Right ventricle myocardium inferior (tissue), 1 donor: Measurements from ENCODE around the gene BICRA. TPM values are rescaled to one million over a fixed set of nuclear protein-coding genes. Genes with fewer than 3 reads are reported as not detected.
"Not testable (repeated sequence)": the region's sequence is repeated elsewhere in the genome, so short reads cannot be mapped to it uniquely, and the experiment has no call there.

ENCODE experiments used
- ATAC-seq: fragments of 200-7000 bp; cut with Tn5 transposase; one replicate; pipeline ENCODE4 v1.9.1; 2020; ENCODE audit warnings: mild to moderate bottlenecking, moderate library complexity
- DNase-seq: peaks from one replicate; pipeline ENCODE4 v3.0.0; 2021; ENCODE audit errors: missing footprints
- intact Hi-C: fragments of 100-400 bp; cut with DNase I; formaldehyde crosslinking; loops from one replicate; pipeline ENCODE4 v1.11.0; 2022
- total RNA-seq: library from RNA; stranded (reverse); fragmentation: NEBNext Ultra II Directional; extraction: Animal tissue kit (Norgen Biotek cat#: 25700); gene quantifications from one replicate; pipeline ENCODE4 v1.2.1, GENCODE V29; 2021
- donor health status: DM: no; HTN: yes; CAD: no; lungs with severe emphysema.

Gene BICRA
- total RNA-seq, 1 donor from 2014 or later: 8.8 TPM

DNA sequence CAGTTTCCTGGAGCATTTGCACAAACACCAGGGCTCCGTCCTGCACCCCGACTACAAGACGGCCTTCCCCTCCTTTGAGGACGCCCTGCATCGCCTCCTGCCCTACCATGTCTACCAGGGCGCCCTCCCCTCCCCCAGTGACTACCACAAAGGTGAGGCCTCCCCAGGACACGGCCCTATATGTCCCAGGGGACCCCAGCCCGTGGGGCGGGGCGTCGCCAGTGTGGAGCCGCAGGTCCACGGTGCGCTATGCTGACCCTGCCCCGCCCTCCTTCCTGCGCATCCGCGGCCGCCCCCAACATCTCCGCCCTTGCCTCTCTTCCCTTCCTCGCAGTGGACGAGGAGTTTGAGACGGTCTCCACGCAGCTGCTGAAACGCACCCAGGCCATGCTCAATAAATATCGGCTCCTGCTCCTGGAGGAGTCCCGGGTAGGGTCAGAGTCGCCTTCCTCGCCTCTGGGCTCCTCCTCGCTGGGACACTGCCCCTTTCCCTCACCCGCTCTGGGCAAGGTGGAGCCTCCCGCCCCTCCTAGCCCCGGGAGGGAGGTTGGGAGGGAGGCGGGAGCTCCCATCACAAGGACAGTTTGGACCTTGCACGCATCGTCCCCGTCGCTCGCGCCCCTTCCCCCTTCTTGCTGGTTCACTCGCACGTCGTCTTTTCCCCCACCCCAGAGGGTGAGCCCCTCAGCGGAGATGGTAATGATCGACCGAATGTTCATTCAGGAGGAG is 89.9 kb downstream of the BICRA start:
- ATAC-seq (no peak), DNase-seq (no peak)
- intact Hi-C loops: loop anchor here (1.0 to 5.0 kb wide), 3 partner anchors 91 to 262 kb away; partner anchors contain the start of genes BICRA and NAPA

- DNase-seq: no peak
- intact Hi-C loops: loop anchor here (5.0 kb wide), 2 partner anchors 92 to 182 kb away; partner anchors contain the start of genes BICRA and NAPA
- ATAC-seq: peak; percentile 37
These were observed 90.5 kb downstream of the BICRA start for GRCh38 chr19:47699360-47699917.

- no peak for ATAC-seq
- DNase-seq: no peak
- intact Hi-C loops: loop anchor here (10.0 kb wide), 1 partner anchor 426 kb away; the partner anchor contains the start of gene INAFM1
These were observed 92.2 kb downstream of the BICRA start for GRCh38 chr19:47700934-47701716.

GRCh38 chr19:47701717-47702552 is 93.0 kb downstream of the BICRA start:
- intact Hi-C loops: loop anchor here (10.0 kb wide), 1 partner anchor 427 kb away; the partner anchor contains the start of gene INAFM1
- DNase-seq (no peak), ATAC-seq (no peak)

- DNase-seq (no peak), ATAC-seq (no peak)
- intact Hi-C loops: loop anchor here (10.0 kb wide), 1 partner anchor 428 kb away; the partner anchor contains the start of gene INAFM1
These were observed 93.7 kb downstream of the BICRA start for GRCh38 chr19:47702671-47703070.

DNA sequence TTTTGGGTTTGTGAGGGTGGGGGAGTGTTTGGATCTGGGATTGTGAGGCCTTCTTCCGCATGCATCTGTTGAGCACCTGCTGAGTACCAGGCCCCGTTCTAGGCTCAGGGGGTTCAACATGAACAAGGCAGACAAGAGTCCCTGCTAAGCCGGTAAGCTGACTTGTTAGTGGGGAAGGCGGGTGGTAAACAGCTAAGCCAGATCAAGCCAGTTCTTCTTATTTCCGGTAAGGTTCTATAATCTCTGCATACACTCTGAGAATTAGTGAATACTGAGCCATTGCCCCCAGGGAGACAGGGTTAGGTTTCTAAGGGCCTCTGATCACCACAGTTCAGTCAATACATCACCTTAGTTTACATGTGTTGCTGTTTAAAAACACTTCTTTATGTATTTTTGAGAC is 94.4 kb downstream of the BICRA start:
- ATAC-seq: no peak
- intact Hi-C loops: loop anchor here (10.0 kb wide), 1 partner anchor 428 kb away; the partner anchor contains the start of gene INAFM1
- DNase-seq: no peak

DNA sequence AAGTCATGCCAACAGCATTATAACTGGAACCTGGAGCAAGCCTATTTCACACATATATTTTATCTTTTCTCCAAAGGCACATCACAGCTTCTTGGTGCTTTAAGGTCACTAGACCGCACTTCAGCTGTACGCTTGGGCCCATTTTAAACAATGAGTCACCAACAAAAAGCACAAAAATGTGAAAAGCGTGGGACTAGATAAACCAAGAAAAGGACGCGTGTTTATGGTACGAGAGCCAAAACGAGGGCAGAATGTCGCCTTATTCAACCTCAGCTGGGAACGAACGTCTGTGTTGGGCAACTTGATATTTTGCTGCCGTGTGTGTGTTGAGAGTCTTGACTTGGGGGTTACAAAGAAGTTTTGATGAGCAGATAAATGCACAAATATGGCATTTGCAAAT is 95.1 kb downstream of the BICRA start:
- ATAC-seq: no peak
- DNase-seq: no peak
- intact Hi-C loops: loop anchor here (10.0 kb wide), 1 partner anchor 429 kb away; the partner anchor contains the start of gene INAFM1

DNA sequence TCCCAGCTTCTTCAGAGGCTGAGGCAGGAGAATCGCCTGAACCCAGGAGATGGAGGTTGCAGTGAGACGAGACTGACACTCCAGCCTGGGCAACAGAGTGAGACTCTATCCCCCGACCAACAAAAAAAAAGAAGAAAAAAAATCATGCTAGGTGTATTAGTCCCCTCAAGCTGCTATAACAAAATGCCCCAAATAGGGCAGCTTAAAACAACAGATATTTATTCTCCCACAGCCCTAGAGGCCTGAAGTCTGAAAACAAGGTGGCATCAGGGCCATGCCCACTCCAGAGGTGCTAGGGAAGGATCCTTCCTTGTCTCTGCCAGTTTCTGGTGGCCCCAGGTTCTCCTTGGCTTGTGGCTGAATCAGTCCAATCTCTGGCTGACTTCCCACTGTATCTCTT is 95.7 kb downstream of the BICRA start:
- no peak for DNase-seq
- intact Hi-C loops: loop anchor here (10.0 kb wide), 1 partner anchor 430 kb away; the partner anchor contains the start of gene INAFM1

DNA sequence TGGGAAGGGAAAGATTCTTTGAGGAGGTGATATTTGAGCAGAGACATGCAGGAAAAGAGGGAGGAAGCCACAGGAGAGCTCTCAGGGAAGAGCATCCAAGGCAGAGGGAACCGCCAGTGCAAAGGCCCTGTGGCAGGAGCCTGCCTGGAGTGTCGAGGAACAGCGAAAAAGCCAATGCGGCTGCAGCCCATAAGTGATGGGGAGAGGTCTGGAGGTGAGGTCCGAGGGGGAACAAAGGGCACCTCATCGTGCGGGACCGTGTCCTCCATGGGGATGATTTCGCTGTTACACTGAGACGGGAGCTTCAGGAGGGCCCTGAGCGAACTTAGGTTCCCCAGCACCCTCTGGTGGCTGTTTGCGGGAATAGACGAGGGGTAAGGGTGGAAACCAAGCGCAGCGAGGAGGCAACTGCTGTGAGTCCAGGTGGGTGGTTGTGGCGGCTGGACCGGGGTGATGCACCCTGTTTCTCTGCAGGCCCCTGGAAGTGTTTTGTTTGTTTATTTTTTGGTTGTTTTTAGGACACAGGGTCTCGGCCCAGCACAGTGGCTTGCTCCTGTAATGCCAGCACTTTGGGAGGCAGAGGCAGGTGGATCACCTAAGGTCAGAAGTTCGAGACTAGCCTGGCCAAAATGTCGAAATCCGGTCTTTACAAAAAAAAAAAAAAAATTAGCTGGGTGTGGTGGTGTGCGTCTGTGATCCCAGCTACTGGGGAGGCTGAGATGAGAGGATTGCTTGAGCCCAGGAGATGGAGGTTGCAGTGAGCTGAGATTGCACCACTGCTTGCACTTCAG is 98.4 kb downstream of the BICRA start:
- peak; percentile 76 for ATAC-seq
- intact Hi-C loops: loop anchor here (1.0 to 10.0 kb wide), 2 partner anchors 271 to 433 kb away; partner anchors contain the start of gene INAFM1

More for the DNA sequence above, 95.7 kb downstream of the BICRA start:
- ATAC-seq: no peak

GRCh38 chr19:47711652-47712242 is 102.8 kb downstream of the BICRA start:
- ATAC-seq (no peak), DNase-seq (no peak)
- intact Hi-C loops: loop anchor here (2.0 kb wide), 1 partner anchor 77 kb away; no protein-coding TSS in a partner anchor

More for the DNA sequence above, 98.4 kb downstream of the BICRA start:
- DNase-seq: no peak

DNA sequence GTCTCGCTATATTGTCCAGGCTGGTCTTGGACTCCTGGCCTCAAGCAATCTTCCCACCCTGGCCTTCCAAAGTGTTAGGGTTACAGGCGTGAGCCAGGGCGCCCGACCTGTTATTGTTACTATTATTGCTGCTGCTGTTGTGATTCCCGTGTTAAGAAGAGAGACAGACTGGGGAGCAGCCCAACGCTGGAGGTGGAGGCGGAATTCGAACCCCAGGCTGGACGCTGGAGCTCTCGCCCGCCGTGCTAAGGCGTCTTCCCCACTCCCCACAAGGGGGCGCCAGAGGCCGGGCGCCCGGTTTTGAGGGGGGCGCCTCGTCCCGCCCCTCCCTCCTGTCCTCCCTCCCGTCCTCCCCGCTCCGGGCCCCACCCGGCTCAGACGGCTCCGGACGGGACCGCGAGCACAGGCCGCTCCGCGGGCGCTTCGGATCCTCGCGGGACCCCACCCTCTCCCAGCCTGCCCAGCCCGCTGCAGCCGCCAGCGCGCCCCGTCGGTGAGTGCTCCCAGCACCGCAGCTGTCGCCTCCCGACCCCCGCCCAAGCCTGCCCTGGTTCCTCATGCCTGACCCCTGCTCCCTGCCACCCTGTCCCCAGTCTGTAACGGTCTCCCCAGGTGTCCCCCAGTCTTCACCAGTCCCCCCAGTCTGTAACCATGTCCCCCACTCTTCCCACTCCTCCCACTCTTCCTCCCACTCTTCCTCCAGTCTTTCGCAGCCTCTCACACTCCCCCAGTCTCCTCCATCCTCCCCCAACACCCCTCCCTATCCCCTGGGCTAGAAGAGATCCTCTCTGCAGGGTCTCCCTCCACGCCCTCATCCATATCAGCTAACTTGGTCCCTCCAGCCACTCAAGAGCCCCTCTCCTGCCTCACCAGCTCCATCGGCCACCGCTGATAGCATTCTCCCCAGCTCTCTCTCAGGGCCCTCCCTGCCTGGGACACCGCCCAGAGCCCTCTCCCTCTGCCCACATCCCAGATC is 104.4 kb downstream of the BICRA start, which contains the start of gene EHD2:
TSS of gene EHD2 (plus strand) at position 377 of the 976 bp plus-strand sequence. CDS start 3,191 bp downstream, outside the sequence.
- peak; percentile 80 for DNase-seq
- ATAC-seq: peak; percentile 95
- intact Hi-C loops: loop anchor here (1.0 to 2.0 kb wide), 2 partner anchors 30 to 75 kb away; no protein-coding TSS in a partner anchor

DNA sequence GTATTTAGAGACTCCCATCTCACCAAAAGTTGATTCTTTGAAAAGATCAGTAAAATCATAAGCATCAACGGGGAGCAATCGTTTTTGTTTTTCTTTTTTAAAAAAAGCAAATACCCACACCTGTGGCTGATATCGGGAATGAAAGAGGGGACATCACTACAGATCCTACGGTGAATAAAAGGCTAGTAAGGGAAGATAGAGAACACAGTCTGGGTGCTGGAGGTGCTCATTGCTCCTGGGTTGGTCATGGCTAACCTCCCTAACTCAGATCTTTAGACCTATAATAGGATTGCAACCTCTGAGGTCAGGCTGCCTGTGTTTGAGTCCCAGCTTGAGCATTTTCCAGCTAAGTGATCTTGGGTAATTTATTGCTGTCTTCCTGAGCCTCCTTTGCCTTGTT is 105.4 kb downstream of the BICRA start:
- no peak for ATAC-seq
- intact Hi-C loops: no loop called here

GRCh38 chr19:47714855-47715254 is 105.9 kb downstream of the BICRA start:
- ATAC-seq, intact Hi-C loops, DNase-seq: not testable (repeated sequence)

More for the DNA sequence above, 105.4 kb downstream of the BICRA start:
- DNase-seq: no peak

- DNase-seq: no peak
- intact Hi-C loops: no loop called here
- ATAC-seq: no peak
These were observed 107.5 kb downstream of the BICRA start for GRCh38 chr19:47716270-47716937.
